IMR-90 (cell line): ENCODE results near the gene GDPD5. TPM values are rescaled to one million over a fixed set of nuclear protein-coding genes. Genes with fewer than 3 reads are reported as not detected.

Experiments
- ATAC-seq: fragments of 200-7000 bp; cut with Tn5 transposase; 2 replicates; pipeline ENCODE4 v1.9.1; 2020; ENCODE audit warnings: low read depth, mild to moderate bottlenecking, moderate library complexity
- BruUV-seq: library from RNA; stranded (reverse); fragments of 400-500 nt; replicated peaks from 2 replicates; lab custom pipeline; 2021; lab: Mats Ljungman, UMichigan
- CTCF ChIA-PET: fragments of 300-600 bp; formaldehyde crosslinking; extraction: SDS; loops from one replicate; lab custom pipeline; 2021; ENCODE audit warnings: antibody characterized with exemption; lab: Yijun Ruan, JAX
- POLR2A ChIA-PET: fragments of 300-600 bp; sonication (Branson Sonifier 250); formaldehyde crosslinking; loops from one replicate; lab custom pipeline; 2022; ENCODE audit warnings: antibody characterized with exemption; ENCODE audit not compliant: unreplicated experiment; lab: Charles Lee
- DNase-seq: peaks from one replicate; pipeline ENCODE4 v3.0.0; 2013
- H2AFZ ChIP-seq: replicated peaks from 2 replicates; pipeline ENCODE3; 2013; ENCODE audit warnings: low read length, mild to moderate bottlenecking; ENCODE audit not compliant: poor library complexity
- H2AK5ac ChIP-seq: 2 replicates; pipeline ENCODE4 v1.6.1; 2013; ENCODE audit warnings: low read depth, low read length, inconsistent platforms
- H2AK9ac ChIP-seq: replicated peaks from 2 replicates; pipeline ENCODE3; 2013; ENCODE audit warnings: mild to moderate bottlenecking, low read depth, low read length, moderate library complexity; ENCODE audit not compliant: poor library complexity
- H2BK120ac ChIP-seq: 2 replicates; pipeline ENCODE4 v1.6.1; 2013; ENCODE audit warnings: low read depth, low read length, inconsistent platforms
- H2BK15ac ChIP-seq: 3 replicates; pipeline ENCODE4 v1.6.1; 2013; ENCODE audit warnings: low read depth, low read length, inconsistent platforms
- H2BK20ac ChIP-seq: 2 replicates; pipeline ENCODE4 v1.6.1; 2013; ENCODE audit warnings: low read depth, mild to moderate bottlenecking, inconsistent platforms, low read length, moderate library complexity
- H2BK5ac ChIP-seq: 2 replicates; pipeline ENCODE4 v1.6.1; 2013; ENCODE audit warnings: mild to moderate bottlenecking, low read depth, low read length, inconsistent platforms; ENCODE audit not compliant: poor library complexity, severe bottlenecking
- H3K14ac ChIP-seq: replicated peaks from 2 replicates; pipeline ENCODE4 v1.6.1; 2013; ENCODE audit warnings: low read depth, low read length, inconsistent platforms
- H3K18ac ChIP-seq: 2 replicates; pipeline ENCODE4 v1.6.1; 2013; ENCODE audit warnings: low read depth, low read length, control low read depth
- H3K23ac ChIP-seq: 2 replicates; pipeline ENCODE4 v1.6.1; 2013; ENCODE audit warnings: low read depth, low read length, inconsistent platforms
- H3K27ac ChIP-seq: 2 replicates; pipeline ENCODE4 v1.5.1; 2013; ENCODE audit warnings: mild to moderate bottlenecking, control low read depth, low read length; ENCODE audit not compliant: insufficient read depth
- H3K27me3 ChIP-seq: 2 replicates; pipeline ENCODE4 v1.6.1; 2013; ENCODE audit warnings: low read length; ENCODE audit not compliant: control insufficient read depth, insufficient read depth
- H3K36me3 ChIP-seq: 2 replicates; pipeline ENCODE4 v1.6.1; 2013; ENCODE audit warnings: low read length, mixed read lengths; ENCODE audit not compliant: control insufficient read depth, insufficient read depth
- H3K4ac ChIP-seq: 2 replicates; pipeline ENCODE4 v1.6.1; 2013; ENCODE audit warnings: low read depth, low read length, inconsistent platforms
- H3K4me1 ChIP-seq: 2 replicates; pipeline ENCODE4 v1.6.1; 2013; ENCODE audit warnings: low read length, mixed read lengths; ENCODE audit not compliant: control insufficient read depth, insufficient read depth
- H3K4me2 ChIP-seq: 2 replicates; pipeline ENCODE4 v1.6.1; 2013; ENCODE audit warnings: low read depth, mild to moderate bottlenecking, control low read depth, low read length, moderate library complexity
- H3K4me3 ChIP-seq: 2 replicates; pipeline ENCODE4 v1.5.1; 2013; ENCODE audit warnings: low read depth, mild to moderate bottlenecking, control low read depth, low read length, moderate library complexity; ENCODE audit not compliant: insufficient read depth
- H3K56ac ChIP-seq: 2 replicates; pipeline ENCODE4 v1.6.1; 2013; ENCODE audit warnings: low read length, inconsistent platforms; ENCODE audit not compliant: insufficient read depth; ENCODE audit errors: extremely low read depth
- H3K79me1 ChIP-seq, 2 experiments: 2 replicates each; pipeline ENCODE4 v1.6.1; 2013; ENCODE audit warnings: low read length in 2 of 2, inconsistent platforms in 1 of 2, low read depth in 1 of 2
- H3K9ac ChIP-seq: 2 replicates; pipeline ENCODE4 v1.6.1; 2013; ENCODE audit warnings: low read depth, low read length, control low read depth
- H3K9me1 ChIP-seq: 2 replicates; pipeline ENCODE4 v1.6.1; 2013; ENCODE audit warnings: low read length, inconsistent platforms; ENCODE audit not compliant: insufficient read depth
- H3K9me3 ChIP-seq: 2 replicates; pipeline ENCODE4 v1.6.1; 2013; ENCODE audit warnings: low read length; ENCODE audit not compliant: control insufficient read depth, insufficient read depth
- H4K20me1 ChIP-seq: 2 replicates; pipeline ENCODE4 v1.6.1; 2013; ENCODE audit warnings: low read length, inconsistent platforms; ENCODE audit not compliant: insufficient read depth
- H4K5ac ChIP-seq: 2 replicates; pipeline ENCODE4 v1.6.1; 2013; ENCODE audit warnings: mild to moderate bottlenecking, low read depth, low read length, control low read depth
- H4K8ac ChIP-seq, 2 experiments: 2 replicates each; pipeline ENCODE4 v1.6.1; 2013; ENCODE audit warnings: low read depth in 2 of 2, low read length in 2 of 2, control low read depth in 1 of 2, inconsistent platforms in 1 of 2
- H4K91ac ChIP-seq: 2 replicates; pipeline ENCODE4 v1.6.1; 2013; ENCODE audit warnings: low read depth, low read length, inconsistent platforms; ENCODE audit not compliant: insufficient read depth
- BHLHE40 ChIP-seq: fragments of 150-350 bp; IDR thresholded peaks from 2 replicates; pipeline ENCODE4 v1.6.1; 2016; ENCODE audit warnings: mild to moderate bottlenecking, low read depth, low read length
- CEBPB ChIP-seq: IDR thresholded peaks from 2 replicates; pipeline ENCODE4 v1.6.1; 2012; ENCODE audit warnings: low read depth, low read length, improper control_type of control experiment
- CHD1 ChIP-seq: IDR thresholded peaks from 2 replicates; pipeline ENCODE4 v1.6.1; 2012; ENCODE audit warnings: low read depth, low read length, improper control_type of control experiment
- CTCF ChIP-seq: conservative IDR thresholded peaks from 2 replicates; pipeline ENCODE4 v1.5.1; 2012; ENCODE audit warnings: mild to moderate bottlenecking, low read depth, low read length, improper control_type of control experiment
- ELK1 ChIP-seq: fragments of 150-350 bp; IDR thresholded peaks from 2 replicates; pipeline ENCODE4 v1.6.1; 2016; ENCODE audit warnings: low read depth, mild to moderate bottlenecking, low read length, moderate library complexity, borderline replicate concordance
- FOS ChIP-seq: fragments of 150-350 bp; IDR thresholded peaks from 2 replicates; pipeline ENCODE4 v1.6.1; 2016; ENCODE audit warnings: low read depth, low read length
- MAFK ChIP-seq: IDR thresholded peaks from 2 replicates; pipeline ENCODE4 v1.6.1; 2012; ENCODE audit warnings: low read depth, low read length, improper control_type of control experiment
- MAZ ChIP-seq: IDR thresholded peaks from 2 replicates; pipeline ENCODE4 v1.6.1; 2012; ENCODE audit warnings: low read depth, mild to moderate bottlenecking, low read length, improper control_type of control experiment, moderate library complexity, borderline replicate concordance
- MXI1 ChIP-seq: IDR thresholded peaks from 2 replicates; pipeline ENCODE4 v1.6.1; 2012; ENCODE audit warnings: low read depth, mild to moderate bottlenecking, low read length, moderate library complexity, borderline replicate concordance
- NFE2L2 ChIP-seq: fragments of 150-350 bp; IDR thresholded peaks from 2 replicates; pipeline ENCODE4 v1.6.1; 2016; ENCODE audit warnings: low read depth, mild to moderate bottlenecking, low read length
- POLR2A ChIP-seq: IDR thresholded peaks from 2 replicates; pipeline ENCODE4 v1.6.1; 2012; ENCODE audit warnings: mild to moderate bottlenecking, low read depth, low read length
- RAD21 ChIP-seq: IDR thresholded peaks from 2 replicates; pipeline ENCODE4 v1.6.1; 2012; ENCODE audit warnings: low read length, improper control_type of control experiment
- RCOR1 ChIP-seq: IDR thresholded peaks from 2 replicates; pipeline ENCODE4 v1.6.1; 2012; ENCODE audit warnings: mild to moderate bottlenecking, low read length, improper control_type of control experiment; ENCODE audit not compliant: insufficient replicate concordance
- RFX5 ChIP-seq: IDR thresholded peaks from 2 replicates; pipeline ENCODE4 v1.8.0; 2012; ENCODE audit warnings: low read depth, mild to moderate bottlenecking, low read length, moderate library complexity
- SMC3 ChIP-seq: fragments of 150-350 bp; IDR thresholded peaks from 2 replicates; pipeline ENCODE4 v1.6.1; 2016; ENCODE audit warnings: low read depth, mild to moderate bottlenecking, antibody characterized with exemption, low read length, moderate library complexity
- WGBS, 2 experiments: methylation state at CpG; one replicate each; pipeline versions ENCODE4 v1.1.5 to v1.1.7; 2013; ENCODE audit warnings: missing lambda C conversion rate in 2 of 2; ENCODE audit not compliant: insufficient read length in 1 of 2; ENCODE audit errors: extremely low coverage in 2 of 2; 5-methylcytosine and 5-hydroxymethylcytosine counted together
- dilution Hi-C: fragments of 300-500 bp; cut with HindIII; formaldehyde crosslinking; loops from one replicate; pipeline ENCODE4 v1.14.3; 2018; ENCODE audit warnings: low sequenced_read_pairs; ENCODE audit not compliant: unreplicated experiment
- in situ Hi-C: fragments of 300-500 bp; cut with MboI; formaldehyde crosslinking; loops from 3 replicates; pipeline ENCODE4 v1.14.3; 2019; ENCODE audit warnings: low sequenced_read_pairs, inconsistent platforms, mixed read lengths
- intact Hi-C: fragments of 100-400 bp; cut with micrococcal nuclease; formaldehyde crosslinking; loops from 2 replicates; pipeline ENCODE4 v1.10.0; 2022
- polyA plus RNA-seq, 3 experiments: library from polyadenylated mRNA; depleted of rRNA; stranded (reverse); fragments of >200 nt; gene quantifications; 2 replicates each; pipeline ENCODE4 v1.2.3, GENCODE V29; 2012; ENCODE audit warnings: low replicate concordance in 1 of 3
- total RNA-seq: library from RNA; depleted of rRNA; stranded (reverse); fragments of >200 nt; gene quantifications from 2 replicates; pipeline ENCODE4 v1.2.3, GENCODE V29; 2012
- TF ChIP-seq, protein P1 (sequence below): fragments of 150-350 bp; IDR thresholded peaks from 2 replicates; pipeline ENCODE4 v1.6.1; 2017; ENCODE audit warnings: mild to moderate bottlenecking, antibody characterized with exemption, low read length, low read depth

GDPD5 gene
- total and polyA plus RNA-seq, 2 of the 4 experiments (the other 2 are of a cell fraction) = 2.0 to 7.9 TPM

DNA sequence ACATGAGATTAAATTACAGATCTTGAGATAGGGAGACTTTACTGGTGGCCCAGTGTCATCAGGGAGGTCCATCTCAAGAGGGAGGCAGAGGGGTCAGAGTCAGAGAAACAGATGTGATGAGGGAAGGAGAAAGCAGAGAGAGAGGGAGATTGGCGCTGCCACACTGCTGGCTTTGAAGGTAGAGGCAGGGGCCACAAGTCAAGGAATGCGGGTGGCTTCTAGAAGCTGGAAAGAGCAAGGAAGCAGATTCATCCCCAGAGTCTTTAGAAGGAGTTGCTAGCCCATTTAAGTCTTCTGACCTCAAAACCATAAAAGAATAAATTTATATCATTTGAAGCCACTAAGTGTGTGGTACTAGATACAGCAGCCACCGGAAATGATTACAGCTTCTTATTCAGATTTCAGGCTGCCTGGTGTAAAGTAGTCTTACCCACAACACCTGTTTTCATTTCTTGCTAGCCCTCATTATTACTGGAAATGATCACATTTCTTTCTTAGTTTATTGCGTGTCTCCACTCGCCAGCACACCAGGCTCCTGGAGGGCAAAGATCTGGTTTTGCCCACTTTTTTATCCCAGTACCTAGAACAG lies 23.7 kb upstream of the GDPD5 start:
- WGBS, 2 experiments = no CpG with 5 or more reads among the region's 5 CpGs
- Histone ChIP-seq H3K36me3 (no peaks in the 10 kb centered on the region), H3K9me3 (no peaks in the 10 kb centered on the region), H3K79me1 (peaks cover 3 to 22% of the 10 kb centered on the region in 2 experiments; a peak in 3 of 4 replicates), H2BK15ac (no peak overlapping the region), H4K20me1 (no peaks in the 10 kb centered on the region), H4K8ac (no peak overlapping the region), H3K18ac (no peak overlapping the region), H2BK120ac (no peak overlapping the region), H4K91ac (no peak overlapping the region), H3K27ac (no peak overlapping the region), H4K5ac (no peak overlapping the region), H2BK5ac (no peak overlapping the region), H3K9me1 (peaks cover 8% of the 10 kb centered on the region; the same call in 1 of the 2 replicates), H3K4ac (0 out of 2 replicates have a peak overlapping the region, but pooled peaks have one; percentile 34), H3K56ac (no peak overlapping the region), H3K4me2 (no peak overlapping the region), H2AFZ (no peak overlapping the region), H2BK20ac (no peak overlapping the region), H2AK9ac (no peak overlapping the region), H3K14ac (no peak overlapping the region), H3K27me3 (peaks cover 8% of the 10 kb centered on the region), H3K23ac (no peak overlapping the region), H3K9ac (no peak overlapping the region), H3K4me1 (peaks cover 11% of the 10 kb centered on the region), H2AK5ac (peak overlapping the region; percentile 3; the same call in 1 of the 2 replicates), H3K4me3 (no peak overlapping the region)
- TF ChIP-seq CHD1 (no peak), RCOR1 (no peak), ELK1 (no peak), CTCF (no peak), CEBPB (no peak), FOS (no peak), RAD21 (no peak), POLR2A (no peak), MAFK (no peak), BHLHE40 (no peak), MXI1 (no peak), MAZ (no peak), RFX5 (no peak), NFE2L2 (no peak), SMC3 (no peak)
- TF ChIP-seq, protein P1, sequence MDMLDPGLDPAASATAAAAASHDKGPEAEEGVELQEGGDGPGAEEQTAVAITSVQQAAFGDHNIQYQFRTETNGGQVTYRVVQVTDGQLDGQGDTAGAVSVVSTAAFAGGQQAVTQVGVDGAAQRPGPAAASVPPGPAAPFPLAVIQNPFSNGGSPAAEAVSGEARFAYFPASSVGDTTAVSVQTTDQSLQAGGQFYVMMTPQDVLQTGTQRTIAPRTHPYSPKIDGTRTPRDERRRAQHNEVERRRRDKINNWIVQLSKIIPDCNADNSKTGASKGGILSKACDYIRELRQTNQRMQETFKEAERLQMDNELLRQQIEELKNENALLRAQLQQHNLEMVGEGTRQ = no peak
- in situ Hi-C loops (loop anchor here (25.0 kb wide), 1 partner anchor 262 kb away; no protein-coding TSS in a partner anchor), dilution Hi-C loops (no loop called here), intact Hi-C loops (no loop called here)
- POLR2A ChIA-PET = no interaction called here
- no TSS peak for BruUV-seq
- ATAC-seq = no peak
- CTCF ChIA-PET = interaction anchor here (0.5 to 1.5 kb wide), 2 partner anchors 11 to 26 kb away, joined by 4 to 7 read pairs; no protein-coding TSS in a partner anchor
- no peak for DNase-seq
